Activated T-helper 17 cell treated with anti-CD3 and anti-CD28 coated beads, Interleukin-2, amount 50 U/mL, for 72 hours (primary cell): ENCODE measurements around the gene UBTF. TPM values are rescaled to one million over a fixed set of nuclear protein-coding genes. Genes with fewer than 3 reads are reported as not detected.

Experiments
- ATAC-seq: fragments of 150-1000 bp; cut with Tn5 transposase; replicated peaks from 2 replicates; pipeline ENCODE4 v1.10.0; 2021; ENCODE audit warnings: mild to moderate bottlenecking, moderate library complexity
- H3K27ac Mint-ChIP-seq: one replicate; pipeline ENCODE4 v1.8.0; 2022; ENCODE audit warnings: mixed read lengths
- H3K27me3 Mint-ChIP-seq: one replicate; pipeline ENCODE4 v1.8.0; 2022; ENCODE audit warnings: mixed read lengths
- H3K36me3 Mint-ChIP-seq: one replicate; pipeline ENCODE4 v1.8.0; 2022; ENCODE audit warnings: low read depth, mild to moderate bottlenecking, mixed read lengths
- H3K4me1 Mint-ChIP-seq: one replicate; pipeline ENCODE4 v1.8.0; 2022; ENCODE audit warnings: mixed read lengths
- H3K4me3 Mint-ChIP-seq: one replicate; pipeline ENCODE4 v1.8.0; 2022; ENCODE audit warnings: mild to moderate bottlenecking, mixed read lengths
- H3K9me3 Mint-ChIP-seq: one replicate; pipeline ENCODE4 v1.8.0; 2022; ENCODE audit warnings: mixed read lengths
- total RNA-seq, 2 donors: library from RNA; stranded (reverse); gene quantifications; one replicate each; pipeline ENCODE4 v1.2.3, GENCODE V29; 2022

The UBTF gene
- total RNA-seq, 2 donors from 2014 or later = 94.2 to 135 TPM

- Mint-ChIP-seq H3K9me3 (no peaks in the 10 kb centered on the region), H3K27me3 (no peaks in the 10 kb centered on the region), H3K36me3 (peaks cover 37% of the 10 kb centered on the region), H3K27ac (peak within 1 kb of the TSS; percentile 94), H3K4me1 (peaks cover 29% of the 10 kb centered on the region), H3K4me3 (peak within 1 kb of the TSS; percentile 92)
- ATAC-seq = peak; percentile 88
These were observed 19.7 kb downstream of the UBTF start, which contains the start of gene ATXN7L3 for GRCh38 chr17:44199553-44200477. ATXN7L3 (minus strand) TSS chr17:44199884; CDS start chr17:44198070, 1,814 bp downstream.

GRCh38 chr17:44198721-44199552 lies 20.5 kb downstream of the UBTF start:
- Mint-ChIP-seq H3K9me3 (no peaks in the 10 kb centered on the region), H3K4me3 (peak overlapping the region; percentile 82), H3K27me3 (no peaks in the 10 kb centered on the region), H3K27ac (peak overlapping the region; percentile 90), H3K36me3 (peaks cover 46% of the 10 kb centered on the region), H3K4me1 (peaks cover 26% of the 10 kb centered on the region)
- peak; percentile 38 for ATAC-seq

- Mint-ChIP-seq H3K27me3 (no peaks in the 10 kb centered on the region), H3K9me3 (no peaks in the 10 kb centered on the region)
- ATAC-seq = no peak
These were observed 21.3 kb downstream of the UBTF start for GRCh38 chr17:44197980-44198720.

GRCh38 chr17:44197107-44197506 lies 22.4 kb downstream of the UBTF start:
- no peak for ATAC-seq

More at GRCh38 chr17:44197980-44198720, 21.3 kb downstream of the UBTF start:
- Mint-ChIP-seq H3K4me1 (peaks cover 18% of the 10 kb centered on the region), H3K4me3 (peak overlapping the region; percentile 82), H3K27ac (peak overlapping the region; percentile 90), H3K36me3 (peaks cover 54% of the 10 kb centered on the region)

GRCh38 chr17:44193326-44194084 lies 26.0 kb downstream of the UBTF start:
- Mint-ChIP-seq H3K4me3 (no peak overlapping the region), H3K27ac (no peak overlapping the region), H3K9me3 (no peaks in the 10 kb centered on the region), H3K36me3 (peaks cover 92% of the 10 kb centered on the region), H3K27me3 (no peaks in the 10 kb centered on the region), H3K4me1 (peaks cover 8% of the 10 kb centered on the region)
- no peak for ATAC-seq

More at GRCh38 chr17:44197107-44197506, 22.4 kb downstream of the UBTF start:
- Mint-ChIP-seq H3K4me1 (peaks cover 14% of the 10 kb centered on the region), H3K4me3 (peak overlapping the region; percentile 82), H3K27me3 (no peaks in the 10 kb centered on the region), H3K36me3 (peaks cover 63% of the 10 kb centered on the region), H3K9me3 (no peaks in the 10 kb centered on the region), H3K27ac (peak overlapping the region; percentile 90)

- H3K4me1 Mint-ChIP-seq = peaks cover 9% of the 10 kb centered on the region
- H3K4me3 Mint-ChIP-seq = no peak overlapping the region
- H3K27me3 Mint-ChIP-seq = no peaks in the 10 kb centered on the region
- H3K9me3 Mint-ChIP-seq = no peaks in the 10 kb centered on the region
- no peak for ATAC-seq
- H3K36me3 Mint-ChIP-seq = peaks cover 86% of the 10 kb centered on the region
- H3K27ac Mint-ChIP-seq = no peak overlapping the region
These were observed 26.7 kb downstream of the UBTF start for GRCh38 chr17:44192750-44193149.

- Mint-ChIP-seq H3K4me1 (peaks cover 7% of the 10 kb centered on the region), H3K9me3 (no peaks in the 10 kb centered on the region), H3K27ac (no peak overlapping the region), H3K4me3 (no peak overlapping the region), H3K36me3 (peaks cover 79% of the 10 kb centered on the region), H3K27me3 (no peaks in the 10 kb centered on the region)
- ATAC-seq = no peak
These were observed 27.5 kb downstream of the UBTF start for GRCh38 chr17:44191941-44192496.

- Mint-ChIP-seq H3K27me3 (no peaks in the 10 kb centered on the region), H3K27ac (no peak overlapping the region), H3K9me3 (no peaks in the 10 kb centered on the region), H3K4me1 (peaks cover 7% of the 10 kb centered on the region), H3K4me3 (no peak overlapping the region), H3K36me3 (peaks cover 78% of the 10 kb centered on the region)
- ATAC-seq = no peak
These were observed 28.1 kb downstream of the UBTF start for GRCh38 chr17:44191369-44191768.

GRCh38 chr17:44190481-44190880 lies 29.0 kb downstream of the UBTF start:
- Mint-ChIP-seq H3K4me3 (no peak overlapping the region), H3K27ac (peak overlapping the region; percentile 18), H3K27me3 (no peaks in the 10 kb centered on the region), H3K4me1 (peaks cover 7% of the 10 kb centered on the region), H3K36me3 (peaks cover 71% of the 10 kb centered on the region), H3K9me3 (no peaks in the 10 kb centered on the region)
- ATAC-seq = no peak

GRCh38 chr17:44188576-44189403 lies 30.7 kb downstream of the UBTF start:
- peak overlapping the region; percentile 94 for H3K4me3 Mint-ChIP-seq
- H3K9me3 Mint-ChIP-seq = no peaks in the 10 kb centered on the region
- peaks cover 60% of the 10 kb centered on the region for H3K36me3 Mint-ChIP-seq
- peaks cover 11% of the 10 kb centered on the region for H3K4me1 Mint-ChIP-seq
- H3K27me3 Mint-ChIP-seq = no peaks in the 10 kb centered on the region
- no peak for ATAC-seq
- peak overlapping the region; percentile 48 for H3K27ac Mint-ChIP-seq

GRCh38 chr17:44187131-44187899 lies 32.2 kb downstream of the UBTF start:
- Mint-ChIP-seq H3K27me3 (no peaks in the 10 kb centered on the region), H3K9me3 (no peaks in the 10 kb centered on the region), H3K27ac (peak overlapping the region; percentile 93), H3K4me3 (peak overlapping the region; percentile 94), H3K36me3 (peaks cover 46% of the 10 kb centered on the region), H3K4me1 (peaks cover 11% of the 10 kb centered on the region)
- ATAC-seq = peak; percentile 65
